H1 (cell line): ENCODE measurements around the gene MRE11. TPM values are rescaled to one million over a fixed set of nuclear protein-coding genes. Genes with fewer than 3 reads are reported as not detected.

Source experiments
- CTCF ChIA-PET: fragments of 300-600 bp; sonication (Branson Sonifier 250); formaldehyde crosslinking; loops from one replicate; lab custom pipeline; 2021; ENCODE audit not compliant: partially characterized antibody; lab: Charles Lee
- POLR2A ChIA-PET: fragments of 300-600 bp; sonication (Branson Sonifier 250); formaldehyde crosslinking; loops from one replicate; lab custom pipeline; 2021; ENCODE audit warnings: inconsistent platforms; ENCODE audit not compliant: partially characterized antibody; lab: Charles Lee
- DNase-seq, 2 experiments: peaks; one replicate each; pipeline versions ENCODE4 v3.0.0 to v3.0.0-alpha.2; 2010 to 2022; ENCODE audit warnings: low spot score in 2 of 2, low read depth in 1 of 2, mixed read lengths in 1 of 2
- FAIRE-seq: peaks from 2 replicates; lab custom pipeline; 2011; peaks lifted over from hg19 to GRCh38; lab: Jason Lieb, UNC
- H2AFZ ChIP-seq: 2 replicates; pipeline ENCODE4 v1.8.1; 2012; ENCODE audit warnings: low read length, inconsistent platforms
- H2AK5ac ChIP-seq: 2 replicates; pipeline ENCODE4 v1.6.1; 2013; ENCODE audit warnings: low read depth, low read length
- H2BK120ac ChIP-seq: replicated peaks from 2 replicates; pipeline ENCODE3; 2013; ENCODE audit warnings: low read depth, low read length, inconsistent platforms
- H2BK12ac ChIP-seq: 2 replicates; pipeline ENCODE4 v1.6.1; 2013; ENCODE audit warnings: low read depth, low read length
- H2BK15ac ChIP-seq: 2 replicates; pipeline ENCODE4 v1.6.1; 2013; ENCODE audit warnings: low read length
- H2BK20ac ChIP-seq: 2 replicates; pipeline ENCODE4 v1.6.1; 2013; ENCODE audit warnings: low read length
- H2BK5ac ChIP-seq: 2 replicates; pipeline ENCODE4 v1.6.1; 2013; ENCODE audit warnings: low read depth, low read length
- H3K14ac ChIP-seq: 2 replicates; pipeline ENCODE4 v1.6.1; 2013; ENCODE audit warnings: inconsistent platforms; ENCODE audit not compliant: insufficient read length
- H3K18ac ChIP-seq: 2 replicates; pipeline ENCODE4 v1.6.1; 2013; ENCODE audit warnings: low read length; ENCODE audit errors: extremely low read depth
- H3K23ac ChIP-seq: 2 replicates; pipeline ENCODE4 v1.6.1; 2013; ENCODE audit warnings: inconsistent platforms; ENCODE audit not compliant: insufficient read length
- H3K23me2 ChIP-seq: 2 replicates; pipeline ENCODE4 v1.6.1; 2013; ENCODE audit warnings: low read depth, low read length
- H3K27ac ChIP-seq: 2 replicates; pipeline ENCODE4 v1.6.1; 2011; ENCODE audit warnings: low read depth, low read length, inconsistent platforms
- H3K27me3 ChIP-seq, 4 experiments: replicated peaks in 1 of 4; 1 replicate in 1 of 4; 2 replicates in 3 of 4; pipeline versions ENCODE4 v1.6.1 to v1.8.1; 2011 to 2013; ENCODE audit warnings: low read length in 3 of 4, mild to moderate bottlenecking in 3 of 4, inconsistent platforms in 2 of 4, mixed read lengths in 2 of 4, moderate library complexity in 1 of 4; ENCODE audit not compliant: control insufficient read depth in 3 of 4, insufficient read depth in 3 of 4; ENCODE audit errors: extremely low read depth in 1 of 4
- H3K36me3 ChIP-seq, 4 experiments: 2 replicates each; pipeline versions ENCODE4 v1.6.1 to v1.8.1; 2011 to 2013; ENCODE audit warnings: mild to moderate bottlenecking in 4 of 4, low read length in 3 of 4, moderate library complexity in 2 of 4, control low read depth in 1 of 4, inconsistent platforms in 1 of 4; ENCODE audit not compliant: insufficient read depth in 4 of 4, control insufficient read depth in 2 of 4
- H3K4ac ChIP-seq: replicated peaks from 2 replicates; pipeline ENCODE3; 2013; ENCODE audit warnings: low read length, low read depth, mixed read lengths, inconsistent platforms; ENCODE audit not compliant: insufficient read length
- H3K4me1 ChIP-seq, 4 experiments: replicated peaks in 1 of 4; 1 replicate in 1 of 4; 2 replicates in 3 of 4; pipeline versions ENCODE4 v1.6.1 to v1.8.1; 2011 to 2013; ENCODE audit warnings: low read length in 3 of 4, inconsistent platforms in 2 of 4, mixed read lengths in 1 of 4; ENCODE audit not compliant: insufficient read depth in 4 of 4, control insufficient read depth in 3 of 4
- H3K4me2 ChIP-seq, 2 experiments: 2 replicates each; pipeline versions ENCODE4 v1.6.1 to v1.8.1; 2011 to 2013; ENCODE audit warnings: low read depth in 2 of 2, low read length in 2 of 2, control low read depth in 1 of 2, inconsistent platforms in 1 of 2, mild to moderate bottlenecking in 1 of 2; ENCODE audit not compliant: insufficient read depth in 1 of 2
- H3K4me3 ChIP-seq, 4 experiments: fragments of 200-600, 300-600 bp in 1 of 4; sonication (generic), shearing (Covaris generic), sonication (Bioruptor Twin) in 1 of 4; 2 replicates each; pipeline versions ENCODE4 v1.5.1 to v1.8.1; 2011 to 2016; ENCODE audit warnings: low read length in 4 of 4, low read depth in 3 of 4, control low read depth in 2 of 4, inconsistent platforms in 2 of 4, mild to moderate bottlenecking in 2 of 4, mixed read lengths in 1 of 4, moderate library complexity in 1 of 4; ENCODE audit not compliant: insufficient read depth in 2 of 4; ENCODE audit errors: extremely low read depth in 1 of 4
- H3K56ac ChIP-seq: replicated peaks from 2 replicates; pipeline ENCODE3; 2013; ENCODE audit warnings: low read depth, mild to moderate bottlenecking, mixed read lengths, low read length, inconsistent platforms; ENCODE audit not compliant: insufficient read length
- H3K79me1 ChIP-seq: 2 replicates; pipeline ENCODE4 v1.6.1; 2013; ENCODE audit warnings: low read depth, low read length, control low read depth
- H3K79me2 ChIP-seq, 2 experiments: 2 replicates each; pipeline versions ENCODE4 v1.6.1 to v1.8.1; 2012 to 2013; ENCODE audit warnings: low read length in 2 of 2, mild to moderate bottlenecking in 2 of 2, inconsistent platforms in 1 of 2; ENCODE audit not compliant: insufficient read depth in 2 of 2, control insufficient read depth in 1 of 2
- H3K9ac ChIP-seq, 4 experiments: replicated peaks in 1 of 4; 1 replicate in 1 of 4; 2 replicates in 3 of 4; pipeline versions ENCODE4 v1.6.1 to v1.8.1; 2011 to 2013; ENCODE audit warnings: low read depth in 3 of 4, low read length in 3 of 4, control low read depth in 2 of 4, mild to moderate bottlenecking in 2 of 4, moderate library complexity in 2 of 4, inconsistent platforms in 1 of 4; ENCODE audit errors: extremely low read depth in 1 of 4
- H3K9me3 ChIP-seq, 2 experiments: 2 replicates each; pipeline versions ENCODE4 v1.6.1 to v1.8.1; 2012 to 2013; ENCODE audit warnings: mild to moderate bottlenecking in 2 of 2, moderate library complexity in 2 of 2, control low read depth in 1 of 2, inconsistent platforms in 1 of 2, low read depth in 1 of 2, low read length in 1 of 2, mixed read lengths in 1 of 2; ENCODE audit not compliant: insufficient read depth in 2 of 2
- H4K20me1 ChIP-seq, 2 experiments: replicated peaks in 1 of 2; 2 replicates each; pipeline versions ENCODE3 to v1.8.1; 2011 to 2013; ENCODE audit warnings: inconsistent platforms in 2 of 2, low read length in 2 of 2, mild to moderate bottlenecking in 1 of 2; ENCODE audit not compliant: insufficient read depth in 2 of 2, control insufficient read depth in 1 of 2
- H4K5ac ChIP-seq: 2 replicates; pipeline ENCODE4 v1.6.1; 2013; ENCODE audit warnings: low read length, low read depth, mixed read lengths, inconsistent platforms; ENCODE audit not compliant: insufficient read length
- H4K8ac ChIP-seq: 2 replicates; pipeline ENCODE4 v1.8.0; 2013; ENCODE audit warnings: mild to moderate bottlenecking, moderate library complexity, low read length, inconsistent platforms; ENCODE audit not compliant: insufficient read depth; ENCODE audit errors: extremely low read depth
- H4K91ac ChIP-seq: replicated peaks from 2 replicates; pipeline ENCODE3; 2013; ENCODE audit warnings: low read length, mixed read lengths, inconsistent platforms; ENCODE audit not compliant: insufficient read length
- KDM4A ChIP-seq: IDR thresholded peaks from one replicate; pipeline ENCODE4 v1.7.1; 2012; ENCODE audit warnings: low read depth, mild to moderate bottlenecking, moderate library complexity, low read length, inconsistent platforms; ENCODE audit not compliant: severe bottlenecking
- MAFK ChIP-seq: IDR thresholded peaks from 2 replicates; pipeline ENCODE4 v1.6.1; 2012; ENCODE audit warnings: low read depth, mild to moderate bottlenecking, improper control_type of control experiment, low read length
- WGBS, 2 experiments: shearing (Covaris generic) in 1 of 2; methylation state at CpG; one replicate each; pipeline versions ENCODE4 v1.1.6 to v1.1.7; 2013 to 2015; ENCODE audit warnings: low lambda C conversion rate in 2 of 2, mixed read lengths in 2 of 2, inconsistent platforms in 1 of 2, low coverage in 1 of 2, missing lambda C conversion rate in 1 of 2; ENCODE audit not compliant: insufficient replicate concordance in 2 of 2, insufficient coverage in 1 of 2, insufficient read length in 1 of 2; ENCODE audit errors: extremely low coverage in 1 of 2, missing lambda C conversion rate in 1 of 2; 5-methylcytosine and 5-hydroxymethylcytosine counted together
- polyA plus RNA-seq, 7 experiments: library from polyadenylated mRNA; depleted of rRNA in 3 of 7; stranded (reverse) in 5 of 7; unstranded in 2 of 7; fragments of >200 nt in 5 of 7; fragments of 200-250 nt in 2 of 7; gene quantifications; 1 replicate in 5 of 7; 2 replicates in 1 of 7; 4 replicates in 1 of 7; pipeline versions ENCODE4 v1.2.1 to v1.2.3, GENCODE V29; 2011 to 2013; ENCODE audit warnings: missing spikeins in 2 of 7, mixed read lengths in 2 of 7
- total RNA-seq: library from RNA; stranded (reverse); fragmentation: NEBNext Ultra II Directional; extraction: Animal tissue kit (Norgen Biotek cat#: 25700); gene quantifications from 2 replicates; pipeline ENCODE4 v1.2.1, GENCODE V29; 2021

The MRE11 gene
- total and polyA plus RNA-seq, 2 of the 8 experiments (the other 6 are each of a cell fraction or from before 2014, with no cell fraction given) = 7.2 to 43.4 TPM

- Histone ChIP-seq H4K91ac (no peak overlapping the region), H3K23ac (no peak overlapping the region), H3K4me3 (no peak overlapping the region), H3K4me1 (no peaks in the 10 kb centered on the region), H3K18ac (no peak overlapping the region), H3K27me3 (no peaks in the 10 kb centered on the region), H2AK5ac (no peak overlapping the region), H3K27ac (no peak overlapping the region), H3K9me3 (no peaks in the 10 kb centered on the region), H3K14ac (no peak overlapping the region), H3K79me2 (no peaks in the 10 kb centered on the region; a peak in 1 of 4 replicates), H2BK12ac (no peak overlapping the region), H2AFZ (no peak overlapping the region), H3K4me2 (no peak overlapping the region), H2BK120ac (no peak overlapping the region), H4K20me1 (no peaks in the 10 kb centered on the region), H3K9ac (no peak overlapping the region), H3K56ac (no peak overlapping the region), H4K5ac (no peak overlapping the region), H2BK5ac (no peak overlapping the region), H3K79me1 (no peaks in the 10 kb centered on the region), H3K36me3 (peaks cover 0 to 45% (median 7%) of the 10 kb centered on the region in 4 experiments; a peak in 6 of 8 replicates), H3K4ac (no peak overlapping the region), H4K8ac (no peak overlapping the region), H2BK20ac (no peak overlapping the region)
- CTCF ChIA-PET = interaction anchor here (0.6 to 1.2 kb wide), 2 partner anchors 10 to 17 kb away, joined by 3 to 4 read pairs; no protein-coding TSS in a partner anchor
- FAIRE-seq (no peak), DNase-seq (no peak)
- POLR2A ChIA-PET = no interaction called here
- WGBS, 2 experiments = 88% methylated on average over 4 of the region's 4 CpGs; no CpG with 5 or more reads in 1 of the 2 experiments
- TF ChIP-seq MAFK = 0 out of 2 replicates have a peak, but pooled peaks have one; percentile 15
- no peak for TF ChIP-seq KDM4A
- TF ChIP-seq, all 59 proteins: peak for 1
- no peak overlapping the region for H2BK15ac ChIP-seq
- H3K23me2 ChIP-seq = no peaks in the 10 kb centered on the region; the same call in 1 of the 2 replicates
Measured at GRCh38 chr11:94457118-94458029, 36.3 kb downstream of the MRE11 start.
